ENCODE measurements around the gene TRAFD1.

DNA sequence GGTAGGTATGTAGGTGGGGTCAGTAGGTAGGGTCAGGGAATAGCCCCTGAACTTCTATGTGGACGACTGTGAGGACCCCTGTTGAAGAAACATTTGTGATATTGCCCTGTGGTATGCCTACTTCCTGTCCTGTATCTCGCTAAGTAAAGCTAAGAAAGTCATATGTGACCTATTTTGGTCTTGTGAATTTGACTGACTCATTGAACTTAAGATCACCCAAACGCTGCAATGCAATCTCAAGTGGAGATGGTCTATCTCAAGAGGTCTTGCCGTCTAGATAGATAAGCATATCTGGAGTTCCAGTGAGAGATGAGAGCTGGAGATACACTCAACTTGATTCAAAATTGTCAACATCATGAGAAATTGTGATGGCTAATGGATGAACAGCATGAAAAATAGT, 73.8 kb downstream of the TRAFD1 start:
- TF ChIP-seq, protein P1, sequence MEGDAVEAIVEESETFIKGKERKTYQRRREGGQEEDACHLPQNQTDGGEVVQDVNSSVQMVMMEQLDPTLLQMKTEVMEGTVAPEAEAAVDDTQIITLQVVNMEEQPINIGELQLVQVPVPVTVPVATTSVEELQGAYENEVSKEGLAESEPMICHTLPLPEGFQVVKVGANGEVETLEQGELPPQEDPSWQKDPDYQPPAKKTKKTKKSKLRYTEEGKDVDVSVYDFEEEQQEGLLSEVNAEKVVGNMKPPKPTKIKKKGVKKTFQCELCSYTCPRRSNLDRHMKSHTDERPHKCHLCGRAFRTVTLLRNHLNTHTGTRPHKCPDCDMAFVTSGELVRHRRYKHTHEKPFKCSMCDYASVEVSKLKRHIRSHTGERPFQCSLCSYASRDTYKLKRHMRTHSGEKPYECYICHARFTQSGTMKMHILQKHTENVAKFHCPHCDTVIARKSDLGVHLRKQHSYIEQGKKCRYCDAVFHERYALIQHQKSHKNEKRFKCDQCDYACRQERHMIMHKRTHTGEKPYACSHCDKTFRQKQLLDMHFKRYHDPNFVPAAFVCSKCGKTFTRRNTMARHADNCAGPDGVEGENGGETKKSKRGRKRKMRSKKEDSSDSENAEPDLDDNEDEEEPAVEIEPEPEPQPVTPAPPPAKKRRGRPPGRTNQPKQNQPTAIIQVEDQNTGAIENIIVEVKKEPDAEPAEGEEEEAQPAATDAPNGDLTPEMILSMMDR (IDR thresholded peaks at IDR 0.05; ENCODE audit: insufficient read depth, low read length, poor library complexity, severe bottlenecking) = no peak
- no peak for TF ChIP-seq EZH2phosphoT487 (conservative IDR thresholded peaks at IDR 0.05; ENCODE audit: low read length)

Measured in SU-DHL-6 (cell line).